ENCODE data around the gene TRMT61A.

GRCh38 chr14:103501041-103501870 is 27.7 kb upstream of the TRMT61A start:
- TF ChIP-seq CTCF (IDR thresholded peaks at IDR 0.05) = no peak
- TF ChIP-seq POLR2A (IDR thresholded peaks at IDR 0.05) = no peak
